AG09309 (cell line): ENCODE data around the gene SLAIN2.
A peak's percentile ranks its signal among the peaks of the same experiment; 100 is the strongest.

Experiments used
- DNase-seq: peaks from one replicate; pipeline ENCODE4 v3.0.0-alpha.2; 2010; ENCODE audit warnings: low read depth
- H3K4me3 ChIP-seq: 2 replicates; pipeline ENCODE4 v1.5.1; 2011; ENCODE audit warnings: mild to moderate bottlenecking, low read depth, low read length, moderate library complexity; ENCODE audit not compliant: control insufficient read depth
- CTCF ChIP-seq: IDR thresholded peaks from 2 replicates; pipeline ENCODE4 v1.5.1; 2011; ENCODE audit warnings: mild to moderate bottlenecking, low read depth, low read length, inconsistent platforms; ENCODE audit not compliant: insufficient read depth, control insufficient read depth; ENCODE audit errors: missing control alignments

The SLAIN2 gene

DNA sequence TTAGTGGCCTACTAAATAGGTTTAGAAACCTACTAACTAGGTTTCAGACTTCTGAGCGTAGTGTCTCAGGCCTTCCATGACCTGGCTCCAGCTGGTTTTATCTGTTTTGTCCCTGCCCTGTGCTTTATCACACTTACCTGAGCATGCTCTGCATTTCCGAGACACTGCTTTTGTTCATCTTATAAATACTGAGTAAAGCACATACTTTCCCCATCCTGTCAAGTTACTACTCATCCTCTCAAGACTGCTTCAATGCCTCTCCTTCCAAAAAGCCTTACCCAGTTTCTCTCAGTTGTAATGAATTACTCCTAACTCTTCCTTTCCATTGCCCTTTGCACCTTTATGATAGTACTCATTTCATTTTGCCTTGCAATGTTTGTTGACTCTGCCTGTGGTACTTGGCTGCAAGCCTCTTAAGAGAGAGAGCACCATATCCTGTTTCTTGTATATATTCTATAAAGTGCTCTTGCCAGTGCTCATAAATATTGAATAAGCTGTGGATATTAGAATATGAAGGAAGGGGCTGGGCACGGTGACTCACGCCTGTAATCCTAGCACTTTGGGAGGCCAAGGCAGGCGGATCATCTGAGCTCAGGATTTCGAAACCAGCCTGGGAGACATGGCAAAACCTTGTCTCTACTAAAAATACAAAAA lies 34.4 kb downstream of the SLAIN2 start:
- no peak overlapping the region for H3K4me3 ChIP-seq
- peak; percentile 55 for DNase-seq
- TF ChIP-seq CTCF: no peak

DNA sequence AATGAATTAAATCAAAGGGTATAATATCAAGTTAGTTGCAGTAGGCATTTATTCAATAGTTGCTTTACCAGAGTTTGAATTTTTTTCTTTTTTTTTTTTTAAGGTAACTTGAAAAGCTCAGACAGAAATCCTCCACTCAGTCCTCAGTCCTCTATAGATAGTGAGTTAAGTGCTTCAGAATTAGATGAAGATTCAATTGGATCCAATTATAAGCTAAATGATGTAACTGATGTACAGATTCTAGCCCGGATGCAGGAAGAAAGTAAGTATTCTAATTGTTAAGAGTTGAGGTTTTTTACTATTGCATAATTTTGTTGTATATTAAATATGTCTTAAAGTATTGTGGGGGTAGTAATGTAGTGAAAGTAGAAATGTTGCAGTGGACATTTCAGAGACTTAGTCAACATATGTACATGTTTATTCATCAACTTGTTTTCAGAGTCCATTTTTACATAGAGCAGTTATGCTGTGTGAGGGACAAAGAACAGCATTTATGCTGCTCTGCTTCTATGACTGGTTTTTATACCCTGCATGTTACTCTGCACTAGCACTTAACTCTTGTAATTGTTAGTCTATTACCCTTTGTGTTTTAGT lies 38.4 kb downstream of the SLAIN2 start:
- no peak overlapping the region for H3K4me3 ChIP-seq
- no peak for DNase-seq
- TF ChIP-seq CTCF: no peak

DNA sequence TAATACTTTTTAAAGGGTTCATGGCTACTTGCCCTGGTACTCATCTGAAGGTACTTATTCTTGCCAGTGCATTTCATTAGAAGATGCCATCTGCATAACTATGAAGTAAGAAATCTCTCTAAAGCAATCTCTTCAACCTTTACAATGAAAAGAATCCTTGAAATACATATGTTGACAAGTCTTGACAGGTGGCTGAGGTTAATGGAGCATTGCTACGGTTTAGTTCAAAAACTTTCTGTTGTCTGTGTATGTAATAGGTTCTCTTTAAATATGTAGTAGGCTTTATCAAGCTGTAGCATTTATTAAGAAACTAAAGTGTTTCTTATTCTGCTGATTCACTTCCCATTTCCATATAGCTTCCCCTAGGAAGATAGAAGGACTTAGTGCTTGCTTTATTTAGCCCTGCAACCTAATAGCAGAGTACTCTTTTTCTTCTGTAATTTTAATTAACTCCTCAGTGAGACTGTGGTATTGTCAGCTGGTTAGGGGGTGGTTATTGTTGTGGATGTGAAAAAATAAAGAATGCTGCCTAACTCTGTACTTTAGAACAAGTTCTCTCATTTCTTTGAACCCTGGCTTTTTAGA lies 39.3 kb downstream of the SLAIN2 start:
- H3K4me3 ChIP-seq: no peak overlapping the region
- DNase-seq: no peak
- TF ChIP-seq CTCF: no peak

- no peak for DNase-seq
- no peak for TF ChIP-seq CTCF
- no peak overlapping the region for H3K4me3 ChIP-seq
Observed at GRCh38 chr4:48388525-48389154, 47.3 kb downstream of the SLAIN2 start.

- TF ChIP-seq CTCF: no peak
- H3K4me3 ChIP-seq: no peak overlapping the region
- DNase-seq: no peak
Observed at GRCh38 chr4:48396043-48396442, 54.7 kb downstream of the SLAIN2 start.

- H3K4me3 ChIP-seq: no peak overlapping the region
- DNase-seq: no peak
- no peak for TF ChIP-seq CTCF
Observed at GRCh38 chr4:48400416-48400815, 59.1 kb downstream of the SLAIN2 start.
